Measurements from ENCODE around the gene EBNA1BP2. TPM values are rescaled to one million over a fixed set of nuclear protein-coding genes. Genes with fewer than 3 reads are reported as not detected.
"Not testable (repeated sequence)": the region's sequence is repeated elsewhere in the genome, so short reads cannot be mapped to it uniquely, and the experiment has no call there.

Gene EBNA1BP2
- total and polyA plus RNA-seq, 2 experiments from 2014 or later: 113 to 162 TPM

- Histone ChIP-seq H3K9ac (no peak overlapping the region), H3F3A (ENCODE audit: insufficient read depth) (no peaks in the 10 kb centered on the region), H3K79me2 (ENCODE audit: insufficient read depth) (no peaks in the 10 kb centered on the region), H3K4me3 (no peak overlapping the region), H3K4me1 (ENCODE audit: insufficient read depth) (no peaks in the 10 kb centered on the region), H3K27me3 (replicated peaks; ENCODE audit: insufficient read depth) (0 out of 2 replicates have a peak, but pooled peaks cover 23% of the 10 kb centered on the region), H3K27ac (no peak overlapping the region), H2AFZ (no peak overlapping the region), H3K9me2 (ENCODE audit: insufficient read depth) (no peaks in the 10 kb centered on the region), H3K9me3 (ENCODE audit: low read depth) (no peaks in the 10 kb centered on the region), H4K20me1 (ENCODE audit: insufficient read depth) (no peaks in the 10 kb centered on the region), H3K4me2 (ENCODE audit: unreplicated experiment) (no peak overlapping the region), H3K36me3 (ENCODE audit: low read depth) (no peaks in the 10 kb centered on the region)
- peak; percentile 64 for DNase-seq
- TF ChIP-seq EZH2phosphoT487 (IDR thresholded peaks at IDR 0.05; ENCODE audit: insufficient read depth, low read depth) (no peak), EZH2 (IDR thresholded peaks at IDR 0.05; ENCODE audit: insufficient read depth, poor library complexity, severe bottlenecking) (no peak)
- in situ Hi-C loops (cut with MboI): no loop called here
These were observed 27.9 kb downstream of the EBNA1BP2 start for GRCh38 chr1:43144237-43144636.

GRCh38 chr1:43143441-43143888, 28.6 kb downstream of the EBNA1BP2 start:
- no peaks in the 10 kb centered on the region for H3K36me3 ChIP-seq (ENCODE audit: low read depth)
- H3K9me3 ChIP-seq (ENCODE audit: low read depth): no peaks in the 10 kb centered on the region
- H3K4me2 ChIP-seq (ENCODE audit: unreplicated experiment): no peak overlapping the region
- 0 out of 2 replicates have a peak, but pooled peaks cover 23% of the 10 kb centered on the region for H3K27me3 ChIP-seq (replicated peaks; ENCODE audit: insufficient read depth)
- H3F3A ChIP-seq (ENCODE audit: insufficient read depth): no peaks in the 10 kb centered on the region
- no peak overlapping the region for H2AFZ ChIP-seq
- H3K9me2 ChIP-seq (ENCODE audit: insufficient read depth): no peaks in the 10 kb centered on the region
- in situ Hi-C loops (cut with MboI): no loop called here
- H3K4me1 ChIP-seq (ENCODE audit: insufficient read depth): no peaks in the 10 kb centered on the region
- H4K20me1 ChIP-seq (ENCODE audit: insufficient read depth): no peaks in the 10 kb centered on the region
- no peak for TF ChIP-seq EZH2 (IDR thresholded peaks at IDR 0.05; ENCODE audit: insufficient read depth, poor library complexity, severe bottlenecking)
- no peak for TF ChIP-seq EZH2phosphoT487 (IDR thresholded peaks at IDR 0.05; ENCODE audit: insufficient read depth, low read depth)
- no peak overlapping the region for H3K4me3 ChIP-seq
- no peak overlapping the region for H3K9ac ChIP-seq
- no peak overlapping the region for H3K27ac ChIP-seq
- peak; percentile 2 for DNase-seq
- 33 to 38% methylated on average over 7 of the region's 7 CpGs for WGBS, 2 experiments (ENCODE audit: low coverage in 1 of 2, low lambda C conversion rate in 2 of 2, missing lambda C conversion rate in 2 of 2)
- H3K79me2 ChIP-seq (ENCODE audit: insufficient read depth): no peaks in the 10 kb centered on the region

GRCh38 chr1:43140583-43140982, 31.5 kb downstream of the EBNA1BP2 start:
- no peaks in the 10 kb centered on the region for H3K4me1 ChIP-seq (ENCODE audit: insufficient read depth)
- H3F3A ChIP-seq (ENCODE audit: insufficient read depth): no peaks in the 10 kb centered on the region
- no peak for DNase-seq
- no peak overlapping the region for H3K4me2 ChIP-seq (ENCODE audit: unreplicated experiment)
- H3K79me2 ChIP-seq (ENCODE audit: insufficient read depth): no peaks in the 10 kb centered on the region
- no peak overlapping the region for H3K9ac ChIP-seq
- no peak overlapping the region for H3K4me3 ChIP-seq
- no peak overlapping the region for H2AFZ ChIP-seq
- no peaks in the 10 kb centered on the region for H3K36me3 ChIP-seq (ENCODE audit: low read depth)
- no peaks in the 10 kb centered on the region for H4K20me1 ChIP-seq (ENCODE audit: insufficient read depth)
- no peak overlapping the region for H3K27ac ChIP-seq
- in situ Hi-C loops (cut with MboI): no loop called here
- TF ChIP-seq EZH2phosphoT487 (IDR thresholded peaks at IDR 0.05; ENCODE audit: insufficient read depth, low read depth) (no peak), EZH2 (IDR thresholded peaks at IDR 0.05; ENCODE audit: insufficient read depth, poor library complexity, severe bottlenecking) (no peak)
- no peaks in the 10 kb centered on the region for H3K9me3 ChIP-seq (ENCODE audit: low read depth)
- no peaks in the 10 kb centered on the region for H3K9me2 ChIP-seq (ENCODE audit: insufficient read depth)
- 0 out of 2 replicates have a peak, but pooled peaks cover 16% of the 10 kb centered on the region for H3K27me3 ChIP-seq (replicated peaks; ENCODE audit: insufficient read depth)
- WGBS, 2 experiments (ENCODE audit: low coverage in 1 of 2, low lambda C conversion rate in 2 of 2, missing lambda C conversion rate in 2 of 2): 79 to 81% methylated on average over 4 of the region's 4 CpGs

- no peak overlapping the region for H3K4me2 ChIP-seq (ENCODE audit: unreplicated experiment)
- H3K9ac ChIP-seq: no peak overlapping the region
- in situ Hi-C loops (cut with MboI): no loop called here
- H3K4me1 ChIP-seq (ENCODE audit: insufficient read depth): no peaks in the 10 kb centered on the region
- H3K27me3 ChIP-seq (replicated peaks; ENCODE audit: insufficient read depth): 0 out of 2 replicates have a peak, but pooled peaks cover 16% of the 10 kb centered on the region
- no peaks in the 10 kb centered on the region for H3K79me2 ChIP-seq (ENCODE audit: insufficient read depth)
- H2AFZ ChIP-seq: no peak overlapping the region
- no peaks in the 10 kb centered on the region for H3F3A ChIP-seq (ENCODE audit: insufficient read depth)
- no peaks in the 10 kb centered on the region for H3K9me3 ChIP-seq (ENCODE audit: low read depth)
- no peaks in the 10 kb centered on the region for H3K9me2 ChIP-seq (ENCODE audit: insufficient read depth)
- H3K27ac ChIP-seq: no peak overlapping the region
- no peak for TF ChIP-seq EZH2phosphoT487 (IDR thresholded peaks at IDR 0.05; ENCODE audit: insufficient read depth, low read depth)
- no peak for DNase-seq
- H4K20me1 ChIP-seq (ENCODE audit: insufficient read depth): no peaks in the 10 kb centered on the region
- no peaks in the 10 kb centered on the region for H3K36me3 ChIP-seq (ENCODE audit: low read depth)
- H3K4me3 ChIP-seq: no peak overlapping the region
These were observed 32.1 kb downstream of the EBNA1BP2 start for GRCh38 chr1:43140010-43140409.

- 50% methylated on average over 8 of the region's 8 CpGs for WGBS, 2 experiments (ENCODE audit: low coverage in 1 of 2, low lambda C conversion rate in 2 of 2, missing lambda C conversion rate in 2 of 2)
- not testable (repeated sequence) for H3K4me2 ChIP-seq (ENCODE audit: unreplicated experiment); H3K36me3 ChIP-seq (ENCODE audit: low read depth)
These were observed 32.8 kb downstream of the EBNA1BP2 start for GRCh38 chr1:43139295-43139694.

More at GRCh38 chr1:43139295-43139694, 32.8 kb downstream of the EBNA1BP2 start:
- H3K9me3 ChIP-seq (ENCODE audit: low read depth); H3K4me3 ChIP-seq; H3K9ac ChIP-seq; H2AFZ ChIP-seq; H4K20me1 ChIP-seq (ENCODE audit: insufficient read depth); in situ Hi-C loops (cut with MboI); H3K79me2 ChIP-seq (ENCODE audit: insufficient read depth); H3K9me2 ChIP-seq (ENCODE audit: insufficient read depth); H3K4me1 ChIP-seq (ENCODE audit: insufficient read depth); DNase-seq; H3K27ac ChIP-seq; H3F3A ChIP-seq (ENCODE audit: insufficient read depth): not testable (repeated sequence)
- H3K27me3 ChIP-seq (replicated peaks; ENCODE audit: insufficient read depth): peaks cover 16% of the 10 kb centered on the region; the same call in 1 of the 2 replicates

All from GM23248 (cell line).